ENCODE data around the gene FILIP1. TPM values are rescaled to one million over a fixed set of nuclear protein-coding genes. Genes with fewer than 3 reads are reported as not detected.
A peak's percentile ranks its signal among the peaks of the same experiment; 100 is the strongest.

The FILIP1 gene
- total and polyA plus RNA-seq, 2 of the 8 experiments (the other 6 are each of a cell fraction or from before 2014, with no cell fraction given), result 2.4 to 5.7 TPM

DNA sequence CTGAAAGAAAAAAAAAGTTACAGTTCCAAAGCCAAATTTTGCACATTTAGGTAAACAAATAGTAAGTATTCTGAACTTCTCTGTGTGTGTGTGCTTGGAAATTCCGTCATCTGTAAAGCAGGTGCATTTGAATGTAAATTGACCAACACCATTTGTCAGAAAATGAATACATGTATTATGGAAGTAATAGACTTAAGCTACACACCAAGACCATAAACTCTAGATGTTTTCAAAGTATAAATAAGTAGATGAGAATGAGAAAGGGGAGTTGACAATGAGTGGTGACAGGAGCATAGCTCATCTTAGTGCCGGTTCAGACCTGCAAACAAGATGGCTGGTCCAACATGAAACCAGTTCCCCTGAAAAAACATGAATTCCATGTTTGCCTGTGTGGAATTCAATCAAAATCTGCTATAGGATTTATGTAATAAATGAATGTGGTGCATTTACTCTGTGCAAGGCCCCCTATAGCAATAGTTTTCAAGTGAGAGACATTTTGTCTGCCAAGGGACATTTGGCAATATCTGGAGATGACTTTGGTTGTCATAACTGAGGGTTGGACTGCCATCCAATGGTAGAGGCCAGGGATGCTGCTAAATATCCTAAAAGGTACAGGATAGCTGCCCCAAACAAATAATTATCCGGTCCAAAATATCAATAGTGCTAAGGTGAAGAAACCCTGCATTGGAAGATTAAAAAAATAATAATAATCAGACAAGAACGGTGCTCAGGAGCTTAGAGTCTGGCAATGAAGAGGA is 11.0 kb upstream of the FILIP1 start:
- Histone ChIP-seq H2AK5ac (ENCODE audit: low read depth, low read length) (no peak overlapping the region), H2BK15ac (ENCODE audit: low read length) (no peak overlapping the region), H3K14ac (ENCODE audit: insufficient read length) (no peak overlapping the region), H3K27me3 (replicated peaks in 1 of 4; ENCODE audit: control insufficient read depth in 3 of 4, extremely low read depth in 1 of 4, insufficient read depth in 3 of 4, low read length in 3 of 4) (no peaks in the 10 kb centered on the region), H3K4ac (replicated peaks; ENCODE audit: insufficient read length, low read depth, low read length) (no peak overlapping the region), H2BK20ac (ENCODE audit: low read length) (no peak overlapping the region), H4K8ac (ENCODE audit: extremely low read depth, insufficient read depth, low read length) (no peak overlapping the region), H3K56ac (replicated peaks; ENCODE audit: insufficient read length, low read depth, low read length) (no peak overlapping the region), H4K5ac (ENCODE audit: insufficient read length, low read depth, low read length) (no peak overlapping the region), H3K18ac (ENCODE audit: extremely low read depth, low read length) (no peak overlapping the region), H4K91ac (replicated peaks; ENCODE audit: insufficient read length, low read length) (no peak overlapping the region), H3K23me2 (ENCODE audit: low read depth, low read length) (no peaks in the 10 kb centered on the region), H2BK120ac (replicated peaks; ENCODE audit: low read depth, low read length) (no peak overlapping the region), H3K4me1 (replicated peaks in 1 of 4; ENCODE audit: control insufficient read depth in 3 of 4, insufficient read depth in 4 of 4, low read length in 3 of 4) (no peaks in the 10 kb centered on the region; a peak in 1 of 7 replicates), H3K4me2 (ENCODE audit: insufficient read depth in 1 of 2, low read depth in 2 of 2, low read length in 2 of 2) (no peak overlapping the region), H3K23ac (ENCODE audit: insufficient read length) (no peak overlapping the region), H3K79me1 (ENCODE audit: low read depth, low read length) (no peaks in the 10 kb centered on the region), H2BK5ac (ENCODE audit: low read depth, low read length) (no peak overlapping the region), H3K27ac (ENCODE audit: low read depth, low read length) (no peak overlapping the region), H3K9ac (replicated peaks in 1 of 4; ENCODE audit: extremely low read depth in 1 of 4, low read depth in 3 of 4, low read length in 3 of 4) (no peak overlapping the region), H2AFZ (ENCODE audit: low read length) (no peak overlapping the region), H2BK12ac (ENCODE audit: low read depth, low read length) (no peak overlapping the region), H3K36me3 (ENCODE audit: control insufficient read depth in 2 of 4, insufficient read depth in 4 of 4, low read length in 3 of 4) (no peaks in the 10 kb centered on the region; a peak in 1 of 8 replicates), H3K9me3 (ENCODE audit: insufficient read depth in 2 of 2, low read depth in 1 of 2, low read length in 1 of 2) (no peaks in the 10 kb centered on the region), H3K4me3 (ENCODE audit: extremely low read depth in 1 of 4, insufficient read depth in 2 of 4, low read depth in 3 of 4, low read length in 4 of 4) (no peak overlapping the region), H4K20me1 (replicated peaks in 1 of 2; ENCODE audit: control insufficient read depth in 1 of 2, insufficient read depth in 2 of 2, low read length in 2 of 2) (no peaks in the 10 kb centered on the region), H3K79me2 (ENCODE audit: control insufficient read depth in 1 of 2, insufficient read depth in 2 of 2, low read length in 2 of 2) (no peaks in the 10 kb centered on the region)
- WGBS, 2 experiments (ENCODE audit: extremely low coverage in 1 of 2, insufficient coverage in 1 of 2, insufficient read length in 1 of 2, insufficient replicate concordance in 2 of 2, low coverage in 1 of 2, low lambda C conversion rate in 2 of 2, missing lambda C conversion rate in 1 of 2), result 87% methylated on average over 4 of the region's 4 CpGs; no CpG with 5 or more reads in 1 of the 2 experiments
- FAIRE-seq, result no peak
- CTCF ChIA-PET (ENCODE audit: partially characterized antibody), result interaction anchor here (0.8 to 2.8 kb wide), 10 partner anchors 10 to 270 kb away, joined by 3 to 24 read pairs (median 4); partner anchors contain the start of gene FILIP1
- no peak for DNase-seq (ENCODE audit: low read depth in 1 of 2, low spot score in 2 of 2)
- TF ChIP-seq YY1 (IDR thresholded peaks at IDR 0.05; ENCODE audit: low read depth, low read length) (peak; percentile 15; the same call in 1 of the 2 replicates), RBBP5 (IDR thresholded peaks at IDR 0.05; ENCODE audit: borderline replicate concordance, low read depth, low read length) (no peak), ZNF274 (IDR thresholded peaks at IDR 0.05; ENCODE audit: borderline replicate concordance, extremely low read depth, low read length) (no peak), POU5F1 (IDR thresholded peaks at IDR 0.05; ENCODE audit: low read depth, low read length) (no peak), RAD21 (IDR thresholded peaks at IDR 0.05 in 1 of 2, conservative IDR thresholded peaks at IDR 0.05 in 1 of 2; ENCODE audit: low read depth in 2 of 2, low read length in 2 of 2) (peak; percentile 44 to 54), CHD2 (IDR thresholded peaks at IDR 0.05; ENCODE audit: low read length) (no peak), FOSL1 (IDR thresholded peaks at IDR 0.05; ENCODE audit: insufficient read depth, low read depth, low read length) (no peak), TEAD4 (IDR thresholded peaks at IDR 0.05; ENCODE audit: low read depth, low read length) (no peak)
- TF ChIP-seq, protein P1, sequence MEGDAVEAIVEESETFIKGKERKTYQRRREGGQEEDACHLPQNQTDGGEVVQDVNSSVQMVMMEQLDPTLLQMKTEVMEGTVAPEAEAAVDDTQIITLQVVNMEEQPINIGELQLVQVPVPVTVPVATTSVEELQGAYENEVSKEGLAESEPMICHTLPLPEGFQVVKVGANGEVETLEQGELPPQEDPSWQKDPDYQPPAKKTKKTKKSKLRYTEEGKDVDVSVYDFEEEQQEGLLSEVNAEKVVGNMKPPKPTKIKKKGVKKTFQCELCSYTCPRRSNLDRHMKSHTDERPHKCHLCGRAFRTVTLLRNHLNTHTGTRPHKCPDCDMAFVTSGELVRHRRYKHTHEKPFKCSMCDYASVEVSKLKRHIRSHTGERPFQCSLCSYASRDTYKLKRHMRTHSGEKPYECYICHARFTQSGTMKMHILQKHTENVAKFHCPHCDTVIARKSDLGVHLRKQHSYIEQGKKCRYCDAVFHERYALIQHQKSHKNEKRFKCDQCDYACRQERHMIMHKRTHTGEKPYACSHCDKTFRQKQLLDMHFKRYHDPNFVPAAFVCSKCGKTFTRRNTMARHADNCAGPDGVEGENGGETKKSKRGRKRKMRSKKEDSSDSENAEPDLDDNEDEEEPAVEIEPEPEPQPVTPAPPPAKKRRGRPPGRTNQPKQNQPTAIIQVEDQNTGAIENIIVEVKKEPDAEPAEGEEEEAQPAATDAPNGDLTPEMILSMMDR (IDR thresholded peaks at IDR 0.05; ENCODE audit: control extremely low read depth in 1 of 3, insufficient read depth in 1 of 3, low read depth in 1 of 3, low read length in 3 of 3), result peak in 2 of 3 experiments; percentile 3 to 19; a peak in 2 of 4 replicates
- POLR2A ChIA-PET (ENCODE audit: partially characterized antibody), result no interaction called here

Measured in H1 (cell line).